Type B pancreatic cell (in vitro differentiated cells): ENCODE results near the gene TMEM236. TPM values are rescaled to one million over a fixed set of nuclear protein-coding genes. Genes with fewer than 3 reads are reported as not detected.

Experiments
- DNase-seq: peaks from one replicate; pipeline ENCODE4 v3.0.0; 2021; ENCODE audit warnings: mixed read lengths; ENCODE audit not compliant: unreplicated experiment; ENCODE audit errors: extremely low spot score
- H3K27ac Mint-ChIP-seq: 2 replicates; pipeline ENCODE4 v1.8.0; 2021; ENCODE audit warnings: mild to moderate bottlenecking, mixed read lengths
- H3K27me3 Mint-ChIP-seq: 2 replicates; pipeline ENCODE4 v1.8.0; 2021; ENCODE audit warnings: mixed read lengths
- H3K36me3 Mint-ChIP-seq: 2 replicates; pipeline ENCODE4 v1.8.0; 2021; ENCODE audit warnings: mixed read lengths
- H3K4me1 Mint-ChIP-seq: one replicate; pipeline ENCODE4 v1.8.0; 2021; ENCODE audit warnings: mixed read lengths; ENCODE audit not compliant: unreplicated experiment
- H3K4me3 Mint-ChIP-seq: 2 replicates; pipeline ENCODE4 v1.8.0; 2021; ENCODE audit warnings: mild to moderate bottlenecking, mixed read lengths
- H3K9me3 Mint-ChIP-seq: 2 replicates; pipeline ENCODE4 v1.8.0; 2021; ENCODE audit warnings: mixed read lengths
- total RNA-seq: library from RNA; stranded (reverse); gene quantifications from 2 replicates; pipeline ENCODE4 v1.2.1, GENCODE V29; 2021; ENCODE audit warnings: low replicate concordance
- TF ChIP-seq, protein P1 (sequence below): fragments of 200-600 bp; sonication (generic); conservative IDR thresholded peaks from 2 replicates; pipeline ENCODE4 v1.5.0; 2021; ENCODE audit warnings: antibody characterized with exemption, mild to moderate bottlenecking

Gene TMEM236
- total RNA-seq, 1 donor from 2014 or later = 11.6 TPM

DNA sequence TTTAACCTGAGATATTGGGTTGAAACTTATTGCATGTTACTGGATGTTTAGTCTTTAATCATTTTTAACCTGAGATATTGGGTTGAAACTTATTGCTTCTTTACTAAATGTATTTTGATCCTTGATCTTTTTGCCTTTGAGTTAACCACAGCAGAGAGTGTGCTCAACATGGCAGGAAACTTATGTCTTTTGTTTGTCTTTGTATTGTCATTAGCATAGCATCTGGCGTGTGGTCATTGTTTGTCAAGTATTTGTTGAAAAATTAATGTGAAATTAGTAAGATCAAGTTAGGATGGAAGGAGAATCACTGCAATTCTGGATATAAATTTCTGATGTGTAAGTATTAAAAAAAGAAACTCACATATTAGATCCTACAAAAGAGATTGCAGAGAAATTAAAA, 65.3 kb downstream of the TMEM236 start:
- Mint-ChIP-seq H3K9me3 (no peaks in the 10 kb centered on the region), H3K36me3 (no peaks in the 10 kb centered on the region), H3K4me3 (no peak overlapping the region), H3K27ac (no peak overlapping the region), H3K4me1 (no peaks in the 10 kb centered on the region), H3K27me3 (no peaks in the 10 kb centered on the region)
- TF ChIP-seq, protein P1, sequence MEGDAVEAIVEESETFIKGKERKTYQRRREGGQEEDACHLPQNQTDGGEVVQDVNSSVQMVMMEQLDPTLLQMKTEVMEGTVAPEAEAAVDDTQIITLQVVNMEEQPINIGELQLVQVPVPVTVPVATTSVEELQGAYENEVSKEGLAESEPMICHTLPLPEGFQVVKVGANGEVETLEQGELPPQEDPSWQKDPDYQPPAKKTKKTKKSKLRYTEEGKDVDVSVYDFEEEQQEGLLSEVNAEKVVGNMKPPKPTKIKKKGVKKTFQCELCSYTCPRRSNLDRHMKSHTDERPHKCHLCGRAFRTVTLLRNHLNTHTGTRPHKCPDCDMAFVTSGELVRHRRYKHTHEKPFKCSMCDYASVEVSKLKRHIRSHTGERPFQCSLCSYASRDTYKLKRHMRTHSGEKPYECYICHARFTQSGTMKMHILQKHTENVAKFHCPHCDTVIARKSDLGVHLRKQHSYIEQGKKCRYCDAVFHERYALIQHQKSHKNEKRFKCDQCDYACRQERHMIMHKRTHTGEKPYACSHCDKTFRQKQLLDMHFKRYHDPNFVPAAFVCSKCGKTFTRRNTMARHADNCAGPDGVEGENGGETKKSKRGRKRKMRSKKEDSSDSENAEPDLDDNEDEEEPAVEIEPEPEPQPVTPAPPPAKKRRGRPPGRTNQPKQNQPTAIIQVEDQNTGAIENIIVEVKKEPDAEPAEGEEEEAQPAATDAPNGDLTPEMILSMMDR = no peak
- DNase-seq = no peak

DNA sequence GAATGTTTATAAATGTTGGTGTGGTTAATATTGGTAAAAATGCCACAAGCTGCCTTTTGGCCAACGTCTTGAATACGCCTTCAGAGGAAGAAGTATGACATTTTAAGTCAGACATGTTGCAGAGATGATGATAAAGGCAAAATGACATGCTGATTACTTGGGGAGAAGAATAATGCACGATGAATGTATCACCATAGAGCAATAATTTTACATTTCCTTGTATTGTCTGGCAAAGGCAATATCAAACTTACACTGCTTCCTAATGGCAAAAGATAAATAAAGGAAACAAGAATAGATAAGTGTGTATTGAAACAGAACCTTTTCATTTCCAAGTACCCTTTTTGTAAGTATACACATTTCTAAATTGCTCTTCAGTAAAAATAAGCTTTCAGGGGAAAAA, 65.8 kb downstream of the TMEM236 start:
- Mint-ChIP-seq H3K27ac (no peak overlapping the region), H3K9me3 (no peaks in the 10 kb centered on the region), H3K4me3 (no peak overlapping the region), H3K36me3 (no peaks in the 10 kb centered on the region), H3K4me1 (no peaks in the 10 kb centered on the region), H3K27me3 (no peaks in the 10 kb centered on the region)
- DNase-seq = no peak
- TF ChIP-seq, protein P1 = no peak

DNA sequence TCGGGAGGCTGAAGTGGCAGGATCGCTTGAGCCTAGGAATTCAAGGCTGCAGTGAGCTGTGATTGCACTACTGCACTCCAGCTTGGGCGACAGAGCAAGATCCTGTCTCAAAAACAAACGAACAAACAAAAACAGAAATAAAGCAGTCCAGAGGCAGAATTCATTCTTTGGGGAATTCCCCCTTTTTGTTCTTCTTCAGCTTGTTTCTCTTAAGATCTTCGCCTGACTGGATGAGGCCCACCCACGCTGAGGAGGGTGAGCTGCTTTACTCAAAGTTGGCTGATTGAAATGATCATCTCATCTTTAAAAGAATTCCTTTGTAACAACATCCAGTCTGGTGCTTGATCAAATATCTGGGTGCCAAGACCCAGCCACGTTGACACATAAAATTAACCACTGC, 67.8 kb downstream of the TMEM236 start:
- H3K27me3 Mint-ChIP-seq = peaks cover 7% of the 10 kb centered on the region
- H3K36me3 Mint-ChIP-seq = no peaks in the 10 kb centered on the region
- H3K27ac Mint-ChIP-seq = no peak overlapping the region
- H3K9me3 Mint-ChIP-seq = no peaks in the 10 kb centered on the region
- no peaks in the 10 kb centered on the region for H3K4me1 Mint-ChIP-seq
- no peak overlapping the region for H3K4me3 Mint-ChIP-seq
- no peak for DNase-seq
- TF ChIP-seq, protein P1 = no peak

DNA sequence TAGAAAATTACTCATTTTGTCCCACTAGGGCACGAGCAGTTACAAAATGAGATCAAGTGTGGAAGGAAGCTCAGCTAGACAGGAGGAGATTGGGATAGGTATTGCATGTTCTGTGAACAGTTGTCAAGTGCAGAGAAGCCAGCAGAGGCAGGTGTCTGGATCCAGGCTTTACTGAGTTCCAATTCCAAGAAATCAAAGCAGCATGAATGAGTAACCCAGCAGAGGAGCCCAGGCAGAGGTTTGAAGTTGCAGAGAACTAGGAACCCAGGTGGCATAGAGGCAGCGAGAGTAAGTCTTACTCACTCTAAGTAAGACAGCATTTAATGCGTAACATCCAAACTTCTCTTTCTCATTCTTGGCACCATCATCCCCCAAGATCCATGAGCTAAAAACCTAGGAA, 68.9 kb downstream of the TMEM236 start:
- DNase-seq = no peak
- Mint-ChIP-seq H3K9me3 (no peaks in the 10 kb centered on the region), H3K4me3 (no peak overlapping the region), H3K27me3 (peaks cover 7% of the 10 kb centered on the region), H3K27ac (no peak overlapping the region), H3K36me3 (no peaks in the 10 kb centered on the region), H3K4me1 (no peaks in the 10 kb centered on the region)
- TF ChIP-seq, protein P1 = no peak

DNA sequence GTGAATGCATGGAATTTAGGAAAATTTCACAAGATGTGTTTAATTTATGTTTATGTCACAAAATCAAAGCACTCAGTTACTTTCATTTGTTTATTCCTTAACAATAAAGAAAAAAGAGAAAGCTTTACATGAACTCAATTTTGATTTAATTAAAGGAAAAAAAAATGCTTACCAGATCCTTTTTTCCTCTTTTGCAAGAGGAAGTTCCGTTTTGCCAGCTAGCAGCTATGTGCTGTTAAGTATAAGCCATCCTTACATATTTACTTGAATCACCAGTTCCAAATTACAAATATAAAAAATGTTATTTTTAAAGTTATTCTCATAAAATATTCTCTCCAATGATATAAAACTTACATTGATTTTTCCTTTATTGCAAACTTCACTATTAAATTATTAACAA, 69.9 kb downstream of the TMEM236 start:
- H3K9me3 Mint-ChIP-seq = no peaks in the 10 kb centered on the region
- TF ChIP-seq, protein P1 = no peak
- no peak overlapping the region for H3K27ac Mint-ChIP-seq
- H3K27me3 Mint-ChIP-seq = peaks cover 7% of the 10 kb centered on the region
- no peak overlapping the region for H3K4me3 Mint-ChIP-seq
- no peak for DNase-seq
- no peaks in the 10 kb centered on the region for H3K4me1 Mint-ChIP-seq
- H3K36me3 Mint-ChIP-seq = no peaks in the 10 kb centered on the region

DNA sequence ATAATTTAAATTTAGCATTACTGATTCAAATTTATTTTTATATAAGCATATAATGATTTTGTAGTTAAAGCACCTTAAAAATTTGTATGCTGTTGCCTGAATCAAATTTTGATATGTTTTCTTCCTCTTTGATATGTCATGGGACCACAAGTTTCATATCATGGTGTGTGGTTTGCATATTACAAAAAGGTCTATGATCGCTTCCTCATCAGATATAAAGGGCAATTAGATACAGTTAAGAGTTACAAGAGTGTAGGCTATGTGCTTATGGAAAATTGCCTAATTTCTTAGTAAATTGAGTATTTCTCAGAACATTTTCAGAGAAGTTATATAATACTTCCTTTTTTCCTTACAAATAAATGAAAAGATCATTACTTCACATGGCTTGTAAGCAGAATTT, 79.3 kb downstream of the TMEM236 start:
- no peak overlapping the region for H3K27ac Mint-ChIP-seq
- no peaks in the 10 kb centered on the region for H3K9me3 Mint-ChIP-seq
- TF ChIP-seq, protein P1 = no peak
- H3K36me3 Mint-ChIP-seq = no peaks in the 10 kb centered on the region
- no peak for DNase-seq
- no peak overlapping the region for H3K4me3 Mint-ChIP-seq
- peaks cover 3% of the 10 kb centered on the region for H3K27me3 Mint-ChIP-seq
- peaks cover 4% of the 10 kb centered on the region for H3K4me1 Mint-ChIP-seq
